GM18498 (cell line): Measurements from ENCODE around the gene GHRL.

Source experiments
- ATAC-seq: cut with Tn5 transposase; IDR thresholded peaks from one replicate; pipeline ENCODE4 v1.9.1; 2021; ENCODE audit warnings: mild to moderate bottlenecking, moderate library complexity; ENCODE audit not compliant: unreplicated experiment

Gene GHRL

DNA sequence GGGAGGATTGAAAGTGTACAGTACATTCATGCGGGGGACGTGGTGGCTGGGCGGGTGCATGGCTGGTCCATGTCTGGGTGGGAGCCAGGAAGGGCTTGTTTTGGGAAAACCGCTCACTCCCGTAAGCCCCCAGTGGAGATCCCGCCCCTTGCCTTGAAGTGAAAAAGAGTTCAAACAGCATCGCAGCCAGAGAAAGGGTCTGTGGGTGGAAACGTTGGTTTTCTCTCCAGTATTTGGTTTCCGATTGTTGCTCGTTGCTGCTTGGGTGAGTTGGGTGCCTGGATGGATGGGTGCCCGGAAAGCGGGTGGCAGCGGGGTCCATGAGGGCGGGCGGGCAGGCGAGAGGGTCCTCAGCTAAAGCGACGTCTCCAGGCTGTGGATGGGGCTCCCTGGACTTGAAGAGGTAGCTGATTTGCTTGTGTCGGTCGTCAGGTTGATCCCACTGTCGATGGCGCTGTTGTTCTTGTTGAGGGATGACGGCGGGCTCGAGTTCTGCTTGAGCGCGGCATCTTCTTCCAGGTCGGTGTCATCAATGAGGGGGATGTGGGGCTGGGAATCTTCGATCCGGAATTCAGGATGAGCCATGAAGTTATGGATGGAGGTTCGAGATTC lies 35.8 kb upstream of the GHRL start:
- ATAC-seq = no peak

DNA sequence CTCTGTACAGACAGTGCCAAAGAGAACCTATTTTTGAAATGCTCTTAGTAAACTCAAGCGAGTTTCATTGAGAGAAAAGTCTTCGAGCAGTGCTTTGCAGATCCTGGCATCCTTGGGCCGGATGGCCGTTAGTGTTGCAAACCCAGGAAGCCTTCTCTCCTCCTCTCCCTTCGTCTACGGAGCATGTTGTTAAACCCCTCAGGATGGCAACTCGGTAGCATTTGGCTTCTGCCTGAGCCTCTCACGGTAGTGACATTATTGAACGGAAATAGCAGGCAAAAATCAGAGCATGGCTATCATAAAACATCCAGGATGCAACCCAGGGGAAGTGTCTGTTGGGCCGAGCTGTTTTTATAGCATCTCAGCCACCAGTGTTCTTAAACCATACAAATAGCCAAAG lies 34.8 kb upstream of the GHRL start:
- no peak for ATAC-seq

DNA sequence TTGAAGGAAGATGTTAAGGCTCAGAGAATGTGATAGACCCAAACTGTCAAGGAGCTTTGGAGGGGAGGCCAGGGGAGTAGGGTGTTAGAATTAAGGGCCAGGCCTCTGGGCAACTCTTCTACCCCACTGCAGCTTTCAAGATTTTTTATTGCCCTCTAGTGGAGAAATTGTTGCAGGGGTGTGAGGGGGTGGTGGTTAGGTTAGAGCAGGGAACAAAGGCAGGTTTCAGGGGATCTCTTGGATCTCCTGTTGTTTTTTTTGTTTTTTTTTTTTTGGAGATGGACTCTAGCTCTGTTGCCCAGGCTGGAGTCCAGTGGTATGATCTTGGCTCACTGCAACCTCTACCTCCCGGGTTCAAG lies 29.6 kb upstream of the GHRL start:
- no peak for ATAC-seq

DNA sequence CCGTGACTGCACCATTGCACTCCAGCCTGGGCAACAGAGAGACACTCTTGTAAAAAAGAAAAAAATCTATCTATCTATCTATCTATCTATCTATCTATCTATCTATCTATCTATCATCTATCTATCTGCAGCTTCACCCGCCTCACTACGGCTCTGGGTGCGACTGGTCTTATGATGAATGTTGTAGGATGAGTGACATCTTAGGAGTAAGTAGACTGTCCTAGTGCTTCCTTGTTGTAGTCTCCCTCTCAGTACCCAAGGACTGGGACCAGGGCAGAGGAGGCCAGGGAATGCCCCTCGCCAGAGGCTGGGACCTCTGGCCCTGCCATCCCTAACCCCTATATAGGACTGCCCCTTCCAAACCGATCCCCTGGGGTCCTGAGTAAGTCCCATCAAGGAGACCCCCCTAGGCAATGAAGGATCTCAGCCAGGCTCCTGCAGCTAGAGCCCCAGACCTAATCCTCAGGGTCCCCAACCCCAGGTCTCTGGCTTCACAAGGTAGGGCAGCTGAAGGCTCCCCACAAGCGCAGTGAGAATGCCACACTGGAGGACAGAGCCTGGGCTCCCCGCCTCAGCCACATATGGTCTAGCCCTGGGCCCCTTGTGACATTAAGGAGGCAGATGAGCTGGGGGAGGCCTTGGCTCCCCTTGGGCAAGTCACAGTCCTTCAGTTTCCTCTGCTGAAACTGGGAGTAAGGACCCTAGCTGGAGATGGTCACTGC lies 29.0 kb upstream of the GHRL start:
- ATAC-seq = no peak

DNA sequence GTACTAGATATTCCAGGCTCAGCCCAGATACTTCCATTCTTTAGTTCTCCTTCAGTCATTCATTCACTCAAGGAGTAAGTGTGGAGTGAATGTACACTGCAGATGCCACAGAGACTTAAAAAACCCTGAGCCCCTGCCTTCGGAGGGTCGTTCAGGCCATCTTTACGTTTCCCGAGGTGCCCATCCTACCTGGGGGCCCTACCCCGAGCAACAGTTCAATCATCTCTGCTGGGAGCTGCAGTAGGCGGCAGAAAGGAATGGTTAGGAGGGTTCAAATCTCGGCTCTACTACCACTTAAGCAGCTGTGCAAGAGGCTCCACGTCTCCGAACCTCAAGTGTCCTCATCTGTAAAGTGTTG lies 27.6 kb upstream of the GHRL start:
- no peak for ATAC-seq

DNA sequence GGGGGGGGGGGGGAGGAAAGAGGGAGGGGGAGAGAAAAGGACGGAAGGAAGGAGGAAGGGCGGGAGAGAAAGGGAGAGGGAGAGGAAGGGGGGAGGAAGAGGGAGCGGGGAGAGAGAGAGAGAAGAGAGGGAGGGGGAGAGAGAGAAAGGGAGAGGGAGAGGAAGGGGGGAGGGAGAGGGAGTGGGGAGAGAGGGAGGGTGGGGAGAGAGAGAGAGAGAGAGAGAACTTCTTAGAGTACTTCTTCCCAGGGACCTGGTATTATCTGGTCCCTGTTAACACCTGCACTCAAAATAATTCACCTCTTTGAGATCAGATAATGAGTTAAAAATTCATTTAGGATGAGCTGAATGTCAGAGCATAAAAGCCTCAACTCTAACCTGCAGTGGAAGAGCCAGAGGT lies 27.1 kb upstream of the GHRL start:
- ATAC-seq = no peak

DNA sequence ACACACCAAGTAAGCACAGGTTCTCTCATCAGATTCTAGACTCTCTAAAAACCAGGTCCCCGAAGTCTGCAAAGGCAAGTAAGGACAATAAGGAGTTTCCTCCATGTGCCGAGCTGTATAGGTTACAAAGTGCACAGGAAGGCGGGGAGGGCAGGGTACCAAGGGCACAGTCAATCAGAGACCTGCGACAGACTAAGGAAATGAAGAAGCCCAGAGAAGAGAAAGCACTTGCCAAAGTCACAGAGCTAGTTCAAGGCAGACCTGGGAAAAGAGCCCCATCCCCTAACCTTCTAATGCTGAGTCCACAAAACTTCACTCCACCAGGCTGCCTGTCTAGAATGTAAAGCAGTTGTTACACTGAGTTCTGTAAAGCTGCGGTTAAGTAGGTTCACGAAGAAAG lies 26.5 kb upstream of the GHRL start:
- no peak for ATAC-seq

DNA sequence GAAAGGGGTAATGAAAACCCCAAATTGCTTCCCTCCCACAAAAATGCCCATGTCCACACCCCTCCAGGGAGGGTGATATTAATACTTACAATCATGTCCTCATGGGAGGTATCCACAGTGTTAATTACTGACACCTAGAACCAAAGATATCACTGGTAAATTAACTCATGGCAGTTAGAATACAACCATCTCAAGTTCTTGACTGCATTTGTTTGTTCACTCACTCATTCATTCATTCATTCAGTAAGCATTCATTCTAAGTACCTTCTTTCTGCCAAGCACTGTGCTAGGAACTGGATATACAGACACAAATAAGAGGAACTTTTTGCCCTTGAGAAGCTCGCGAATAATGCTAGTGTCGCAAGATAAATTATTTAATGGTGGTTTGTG lies 25.2 kb upstream of the GHRL start:
- no peak for ATAC-seq

DNA sequence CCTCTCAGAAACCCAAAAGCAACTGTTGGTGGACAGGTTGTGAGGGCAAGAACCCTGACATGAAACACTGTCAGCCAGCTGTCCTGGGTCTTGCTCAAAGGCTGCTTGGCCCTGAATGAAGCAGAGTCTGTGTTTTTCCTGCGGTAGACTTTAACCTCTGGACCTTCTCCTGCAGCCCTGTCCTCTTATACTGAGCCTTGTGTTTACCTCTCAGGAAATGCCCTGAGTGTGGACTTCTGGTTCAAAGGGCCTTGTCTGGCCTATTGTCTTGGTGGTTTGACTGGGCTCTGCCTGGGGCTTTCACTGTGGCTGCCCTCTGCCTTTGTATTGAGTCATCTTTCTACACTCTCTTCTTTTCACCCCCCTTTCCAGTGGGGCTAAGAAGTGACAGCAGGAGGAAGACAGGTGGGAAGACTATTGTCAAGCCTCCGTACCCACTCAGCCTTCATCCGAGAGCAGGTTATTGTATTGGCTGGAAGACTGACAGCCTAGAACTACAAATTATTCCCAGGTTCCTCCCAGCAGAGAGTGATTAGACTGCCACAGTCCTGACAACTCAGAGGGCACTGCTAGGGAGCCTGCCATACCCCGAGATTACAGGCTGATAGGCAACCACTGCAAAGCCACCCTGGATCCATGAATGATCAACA lies 24.7 kb upstream of the GHRL start:
- no peak for ATAC-seq

DNA sequence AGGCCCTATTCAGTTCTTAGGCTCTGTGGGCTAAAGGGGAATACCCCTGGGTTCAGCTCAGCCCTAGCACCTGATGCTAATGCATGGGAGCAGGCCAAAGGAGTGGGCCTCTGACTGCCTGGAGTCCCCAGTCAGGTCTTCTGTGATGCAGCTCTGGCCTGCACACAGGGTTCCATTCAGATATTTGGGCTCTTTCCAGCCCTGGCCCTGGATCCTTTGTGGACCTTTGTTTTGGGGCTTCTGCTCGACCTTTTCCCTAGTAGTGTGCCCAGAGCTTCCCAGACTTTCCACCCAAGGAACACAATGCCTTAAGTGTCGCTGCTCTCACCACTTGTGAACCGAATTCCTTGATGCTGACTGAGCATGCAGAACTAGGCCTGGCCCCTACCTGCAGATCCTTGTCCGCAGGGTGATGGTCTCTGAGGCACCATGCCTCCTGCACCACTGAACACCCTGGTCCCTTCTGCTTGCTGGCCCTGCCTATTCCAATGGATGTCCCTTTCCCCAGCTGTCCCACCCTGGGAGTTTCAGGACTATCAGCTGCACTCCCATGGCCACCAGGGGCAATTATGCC lies 23.1 kb upstream of the GHRL start:
- ATAC-seq = no peak

DNA sequence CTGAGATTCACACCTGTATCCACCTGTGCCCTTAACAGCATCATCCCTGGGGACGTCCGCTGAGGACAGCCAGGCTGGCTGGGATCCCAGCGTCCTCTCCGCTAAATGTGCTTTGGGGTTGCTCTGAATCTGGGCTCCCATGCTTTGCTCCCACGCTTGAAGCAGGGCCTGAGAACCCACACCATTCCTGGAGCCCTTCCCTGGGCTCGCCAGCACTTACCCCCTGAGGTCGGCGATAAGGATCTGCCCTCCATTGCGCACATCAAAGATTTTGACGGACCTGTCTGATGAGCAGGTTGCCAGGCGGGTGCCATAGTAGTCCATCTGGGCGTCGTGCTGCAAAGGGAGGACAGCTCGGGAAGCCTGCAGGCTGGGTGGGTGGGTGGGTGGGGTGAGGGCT lies 22.4 kb upstream of the GHRL start:
- no peak for ATAC-seq

DNA sequence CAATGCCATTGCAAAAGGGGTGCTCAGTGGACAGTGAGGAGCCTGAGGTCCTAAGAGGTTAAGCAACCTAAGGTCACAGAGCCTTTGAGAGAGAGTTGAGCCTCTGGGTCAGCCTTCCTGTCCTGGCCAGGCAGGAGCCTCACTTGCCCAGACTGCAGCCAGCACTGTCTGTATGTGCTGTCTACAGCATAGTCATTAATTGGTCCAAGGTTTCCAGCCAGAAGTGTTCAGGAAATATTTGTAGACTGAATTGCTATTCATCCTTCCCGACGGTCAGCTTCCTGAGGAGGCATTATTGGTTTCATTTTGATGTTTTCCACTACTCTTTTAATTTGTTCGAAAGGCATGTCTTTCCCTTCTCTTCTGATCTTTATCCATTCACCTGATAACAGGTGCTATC lies 20.1 kb upstream of the GHRL start:
- ATAC-seq = no peak

DNA sequence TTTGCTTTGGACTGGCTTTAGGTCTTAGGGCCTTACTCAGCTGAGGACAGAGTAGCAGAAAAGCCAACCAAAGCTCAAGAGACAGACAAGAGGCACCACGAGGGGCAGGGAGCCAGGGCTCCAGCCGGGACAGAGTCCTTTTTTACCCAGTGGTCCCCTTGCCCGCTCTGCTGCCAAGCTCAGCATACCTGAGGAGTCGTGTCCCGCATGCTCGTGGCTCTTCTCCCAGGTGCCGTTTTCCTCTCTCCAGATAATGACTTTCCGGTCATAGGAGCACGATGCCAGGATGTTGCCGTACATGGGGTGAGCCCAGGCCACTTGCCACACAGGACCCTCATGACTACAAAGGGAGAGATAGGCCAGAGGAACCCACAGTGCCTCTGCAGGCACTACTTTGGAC lies 19.6 kb upstream of the GHRL start:
- ATAC-seq = no peak

DNA sequence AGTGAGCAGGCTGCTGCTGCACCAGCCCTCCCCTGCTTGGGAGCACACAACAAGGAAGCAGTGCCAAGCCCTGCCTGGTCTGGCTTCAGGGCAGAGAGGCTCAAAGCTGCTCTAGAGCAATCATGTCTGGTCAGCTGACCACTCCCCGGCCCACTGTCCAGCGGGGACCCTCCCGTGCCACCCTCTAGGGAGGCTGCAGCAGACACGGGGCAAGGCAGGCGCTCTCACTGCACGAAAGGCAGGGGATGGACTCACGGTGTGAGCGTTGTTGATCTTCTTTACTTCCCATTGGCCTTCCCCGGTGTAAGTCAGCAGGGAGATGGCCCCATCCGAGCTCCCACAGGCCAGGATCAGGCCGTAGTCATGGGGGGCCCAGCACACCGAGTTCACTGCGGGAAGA lies 19.0 kb upstream of the GHRL start:
- no peak for ATAC-seq

DNA sequence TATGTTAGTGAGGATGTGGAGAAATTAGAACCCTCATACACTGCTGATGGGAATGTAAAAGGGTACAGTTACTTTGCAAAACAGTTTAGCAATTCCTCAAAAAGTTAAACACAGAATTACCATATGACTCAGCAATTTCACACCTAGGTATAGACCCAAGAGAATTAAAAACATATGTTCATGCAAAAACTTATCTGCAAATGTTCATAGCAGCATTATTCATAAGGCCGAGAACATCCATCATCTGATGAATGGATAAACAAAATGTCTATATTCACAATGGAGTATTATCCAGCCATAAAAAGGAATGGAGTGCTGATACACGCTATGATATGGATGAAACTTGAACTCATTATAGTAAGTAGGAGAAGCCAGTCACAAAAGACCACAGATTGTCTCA lies 17.8 kb upstream of the GHRL start:
- ATAC-seq = no peak

DNA sequence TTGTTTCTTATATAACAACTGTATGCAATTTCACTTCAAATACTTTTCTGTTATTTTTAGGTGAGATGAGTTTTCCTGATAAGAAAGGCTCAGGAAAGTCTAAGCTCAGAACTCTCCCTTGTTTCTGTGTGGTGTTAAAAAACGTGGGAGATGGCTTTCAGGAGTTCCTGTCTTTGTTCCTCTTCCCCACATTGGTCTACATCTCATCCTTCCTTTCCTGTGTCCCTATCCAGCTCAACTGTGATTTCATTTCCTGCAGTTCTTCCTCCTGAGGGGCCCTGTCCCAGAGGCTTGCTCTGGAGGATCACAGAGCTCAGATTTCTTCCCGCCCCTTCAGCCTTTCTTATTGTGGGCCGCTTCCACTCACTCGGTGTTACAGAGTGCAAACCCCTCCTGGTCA lies 17.0 kb upstream of the GHRL start:
- ATAC-seq = no peak

DNA sequence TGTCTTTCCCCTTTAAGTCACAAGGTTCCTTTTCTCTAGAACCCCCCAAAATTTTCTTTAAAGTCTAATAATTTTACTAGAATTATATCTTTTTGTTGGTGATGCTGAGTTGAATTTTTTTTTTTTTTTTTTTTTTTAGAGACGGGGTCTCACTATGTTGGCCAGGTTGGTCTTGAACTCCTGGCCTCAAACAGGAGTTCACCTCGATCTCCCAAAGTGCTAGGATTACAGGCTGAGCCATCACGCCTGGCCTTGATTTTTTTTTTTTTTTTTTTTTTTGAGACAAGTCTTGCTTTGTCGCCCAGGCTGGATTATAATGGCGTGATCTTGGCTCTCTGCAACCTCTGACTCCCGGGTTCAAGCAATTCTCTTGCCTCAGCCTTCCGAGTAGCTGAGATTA lies 15.9 kb upstream of the GHRL start:
- ATAC-seq = no peak

DNA sequence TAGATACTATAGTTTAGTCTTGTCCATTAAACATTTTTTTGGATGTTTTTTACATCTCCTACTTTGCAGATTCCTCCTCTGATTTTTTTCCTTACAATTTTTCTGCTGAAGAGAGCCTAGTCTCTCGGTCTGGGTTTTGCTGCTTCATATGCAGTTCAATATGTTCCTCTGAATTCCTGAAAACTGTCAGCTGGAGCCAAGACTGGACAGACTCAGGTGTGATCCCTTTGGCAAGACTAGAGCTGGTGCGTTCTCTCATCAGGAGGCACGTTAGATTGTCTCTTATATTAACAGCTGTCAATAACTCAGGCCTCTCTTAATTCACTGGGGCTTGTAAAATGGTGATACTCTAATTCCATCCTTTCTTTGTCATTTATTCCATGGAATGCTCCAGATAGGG lies 13.4 kb upstream of the GHRL start:
- ATAC-seq = no peak

DNA sequence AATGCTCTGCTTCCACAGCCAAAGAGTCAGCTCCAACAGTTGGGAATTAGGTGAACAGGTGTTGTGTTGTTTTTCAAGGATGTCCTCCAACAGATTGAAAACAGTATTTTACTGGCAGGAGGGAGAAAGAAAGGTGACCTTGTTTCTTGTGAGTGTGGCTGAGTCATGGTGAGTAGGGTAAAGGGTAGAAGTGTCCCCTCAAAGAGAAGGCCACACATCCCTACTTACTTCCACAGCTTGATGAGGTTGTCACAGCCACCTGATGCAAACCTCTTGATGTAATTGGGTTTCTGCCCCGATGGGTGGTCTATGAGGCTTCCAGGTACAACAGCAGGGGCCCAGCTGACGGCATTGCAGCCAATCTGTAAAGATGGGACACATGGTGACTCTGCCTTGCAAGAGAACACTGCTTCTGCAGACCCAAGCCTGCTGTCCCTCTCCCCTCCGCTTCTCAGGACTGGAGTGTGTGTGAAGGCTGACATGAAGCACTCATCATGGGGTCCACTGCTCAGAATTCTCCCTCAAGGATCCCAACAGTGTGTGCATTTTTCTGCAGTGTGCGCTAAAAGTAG lies 12.7 kb upstream of the GHRL start:
- no peak for ATAC-seq

DNA sequence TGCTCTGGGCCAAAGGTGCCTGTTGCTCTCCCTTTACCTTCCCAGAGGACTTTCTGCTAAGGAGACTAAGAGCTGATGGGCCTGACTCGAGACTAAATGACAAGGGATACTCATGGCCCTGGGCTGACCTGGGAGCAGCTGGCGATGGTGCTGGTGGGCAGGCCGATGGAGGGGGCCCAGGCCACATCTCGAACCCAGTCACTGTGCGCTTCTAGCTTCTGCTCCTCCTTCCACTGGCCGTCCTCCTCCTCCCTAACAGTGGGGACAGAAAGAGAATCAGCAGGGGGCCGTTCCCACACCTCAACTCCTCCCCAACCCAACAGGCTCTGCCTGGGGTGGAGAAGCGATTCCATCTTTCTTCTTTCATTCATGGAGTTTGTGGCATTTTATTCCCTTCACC lies 12.2 kb upstream of the GHRL start:
- no peak for ATAC-seq

DNA sequence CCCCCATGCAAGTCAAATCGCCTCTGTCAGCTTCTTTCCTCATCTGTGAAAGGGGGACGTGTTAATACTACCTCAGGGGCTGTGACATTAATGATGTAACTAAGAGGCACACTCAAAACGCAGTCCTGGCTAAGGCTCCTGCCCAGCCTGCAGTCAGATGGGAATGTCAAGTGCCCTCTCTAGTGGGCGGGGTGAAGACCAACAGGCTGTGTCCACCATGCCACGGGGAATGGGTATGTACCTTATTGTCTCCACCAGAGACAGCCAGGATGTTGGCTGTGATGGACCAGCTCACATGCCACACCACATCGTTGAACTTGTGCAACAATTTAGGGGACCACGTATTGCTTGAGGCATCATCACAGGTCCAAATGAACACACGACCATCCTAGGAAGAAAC lies 11.0 kb upstream of the GHRL start:
- ATAC-seq = no peak

DNA sequence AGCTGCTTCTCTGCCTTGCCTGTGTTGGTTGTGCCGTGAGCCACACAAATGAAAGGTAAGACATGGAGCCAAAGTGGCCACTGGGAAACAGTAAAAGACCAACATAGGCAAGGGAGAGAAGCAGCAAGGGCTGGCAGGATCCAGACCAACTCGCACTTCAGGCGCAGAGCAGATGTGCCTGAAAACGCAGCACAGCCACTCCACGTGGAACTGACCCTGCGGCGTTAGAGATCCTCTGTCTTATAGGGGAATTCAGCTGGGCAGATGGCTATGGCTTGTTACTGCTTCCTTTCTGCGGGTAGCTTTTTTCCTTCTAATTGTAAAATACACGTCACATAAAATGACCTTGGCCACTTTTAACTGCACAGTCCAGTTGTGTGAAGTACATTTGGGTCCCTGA lies 10.4 kb upstream of the GHRL start:
- ATAC-seq = no peak
